Tibial nerve (tissue), 4 donors: ENCODE data around the gene AMFR.

Experiments
- CTCF ChIP-seq, 5 experiments: fragments of 200-600 bp in 3 of 5; fragments of 450-650 bp in 2 of 5; sonication (generic) in 3 of 5; IDR thresholded peaks; one replicate each; pipeline ENCODE4 v1.5.1; 2016 to 2019; ENCODE audit warnings: antibody characterized with exemption in 5 of 5, mild to moderate bottlenecking in 3 of 5, moderate library complexity in 2 of 5
- EP300 ChIP-seq, 2 donors: sonication (generic); formaldehyde crosslinking; IDR thresholded peaks; one replicate each; pipeline ENCODE4 v1.6.1; 2017; ENCODE audit warnings: antibody characterized with exemption in 2 of 2, mild to moderate bottlenecking in 1 of 2

GRCh38 chr16:56387396-56387795 is 37.9 kb downstream of the AMFR start:
- no peak for TF ChIP-seq CTCF (IDR thresholded peaks at IDR 0.05)
- TF ChIP-seq EP300 (IDR thresholded peaks at IDR 0.05): no peak
